CD4-positive, alpha-beta memory T cell (primary cell): ENCODE data around the gene RS1. TPM values are rescaled to one million over a fixed set of nuclear protein-coding genes. Genes with fewer than 3 reads are reported as not detected.

ENCODE experiments used
- CTCF ChIA-PET: fragments of 350-600 bp; sonication (Branson Sonifier 250); formaldehyde crosslinking; loops from one replicate; lab custom pipeline; 2021; ENCODE audit warnings: inconsistent platforms; ENCODE audit not compliant: partially characterized antibody; lab: Charles Lee
- POLR2A ChIA-PET: fragments of 350-600 bp; sonication (Branson Sonifier 250); formaldehyde crosslinking; loops from one replicate; lab custom pipeline; 2021; ENCODE audit not compliant: partially characterized antibody; lab: Charles Lee
- DNase-seq, 5 donors: peaks; one replicate each; pipeline versions ENCODE4 v3.0.0 to v3.0.0-alpha.2; 2020 to 2022; ENCODE audit warnings: mixed read lengths in 1 of 5
- H3K27ac ChIP-seq: one replicate; pipeline ENCODE4 v1.7.0; 2013; ENCODE audit warnings: low read depth, low read length
- H3K27me3 ChIP-seq: 2 replicates; pipeline ENCODE4 v1.7.0; 2013; ENCODE audit warnings: mild to moderate bottlenecking, low read length, moderate library complexity; ENCODE audit not compliant: insufficient read depth
- H3K36me3 ChIP-seq: 2 replicates; pipeline ENCODE4 v1.7.0; 2013; ENCODE audit warnings: mild to moderate bottlenecking, low read length, moderate library complexity; ENCODE audit not compliant: insufficient read depth
- H3K4me1 ChIP-seq: 2 replicates; pipeline ENCODE4 v1.7.0; 2013; ENCODE audit warnings: mild to moderate bottlenecking, low read length, moderate library complexity; ENCODE audit not compliant: insufficient read depth
- H3K4me3 ChIP-seq, 2 donors: one replicate each; pipeline ENCODE4 v1.7.0; 2013; ENCODE audit warnings: low read length in 2 of 2, mild to moderate bottlenecking in 1 of 2
- H3K9me3 ChIP-seq, 2 donors: one replicate each; pipeline ENCODE4 v1.7.0; 2013; ENCODE audit warnings: low read length in 2 of 2, control low read depth in 1 of 2; ENCODE audit not compliant: control insufficient read depth in 1 of 2
- H3K27ac Mint-ChIP-seq, 7 donors: one replicate each; pipeline ENCODE4 v1.8.0; 2020 to 2021; ENCODE audit warnings: mixed read lengths in 7 of 7, mild to moderate bottlenecking in 6 of 7, inconsistent platforms in 3 of 7, moderate library complexity in 3 of 7
- H3K27me3 Mint-ChIP-seq, 2 donors: one replicate each; pipeline ENCODE4 v1.8.0; 2020 to 2021; ENCODE audit warnings: mixed read lengths in 2 of 2
- H3K36me3 Mint-ChIP-seq, 2 donors: one replicate each; pipeline ENCODE4 v1.8.0; 2020 to 2021; ENCODE audit warnings: mixed read lengths in 2 of 2, inconsistent platforms in 1 of 2, mild to moderate bottlenecking in 1 of 2
- H3K4me1 Mint-ChIP-seq, 4 donors: one replicate each; pipeline ENCODE4 v1.8.0; 2020 to 2021; ENCODE audit warnings: mixed read lengths in 4 of 4, mild to moderate bottlenecking in 1 of 4
- H3K4me3 Mint-ChIP-seq, 8 donors: one replicate each; pipeline ENCODE4 v1.8.0; 2020 to 2021; ENCODE audit warnings: mixed read lengths in 8 of 8, mild to moderate bottlenecking in 7 of 8, moderate library complexity in 6 of 8, inconsistent platforms in 3 of 8
- H3K9me3 Mint-ChIP-seq, 8 donors: one replicate each; pipeline ENCODE4 v1.8.0; 2020 to 2021; ENCODE audit warnings: mixed read lengths in 8 of 8, mild to moderate bottlenecking in 5 of 8, inconsistent platforms in 3 of 8, moderate library complexity in 1 of 8
- intact Hi-C: fragments of 100-400 bp; cut with micrococcal nuclease; formaldehyde crosslinking; loops from one replicate; pipeline ENCODE4 v1.15.1; 2023
- polyA plus RNA-seq, 2 donors: library from polyadenylated mRNA; unstranded; fragments of 300-500 nt; fragmentation: Illumina TruSeq; gene quantifications; one replicate each; pipeline ENCODE4 v1.2.3, GENCODE V29; 2021
- total RNA-seq, 2 experiments: library from RNA; stranded (reverse); gene quantifications; one replicate each; pipeline ENCODE4 v1.2.3, GENCODE V29; 2021

RS1 gene
- total and polyA plus RNA-seq, 4 experiments from 2014 or later = not detected

- no peaks in the 10 kb centered on the region for H3K36me3 Mint-ChIP-seq
- ChIA-PET POLR2A (no interaction called here), CTCF (no interaction called here)
- no peak overlapping the region for H3K27ac ChIP-seq
- intact Hi-C loops = no loop called here
- no peak overlapping the region for H3K27ac Mint-ChIP-seq
- H3K27me3 ChIP-seq = no peaks in the 10 kb centered on the region
- no peaks in the 10 kb centered on the region for H3K27me3 Mint-ChIP-seq
- H3K9me3 Mint-ChIP-seq = peaks cover 0 to 3% (median 0%) of the 10 kb centered on the region in 8 donors
- no peak overlapping the region for H3K4me3 ChIP-seq
- H3K36me3 ChIP-seq = no peaks in the 10 kb centered on the region
- H3K4me1 Mint-ChIP-seq = no peaks in the 10 kb centered on the region
- H3K4me1 ChIP-seq = no peaks in the 10 kb centered on the region
- H3K9me3 ChIP-seq = no peaks in the 10 kb centered on the region
- no peak for DNase-seq
- no peak overlapping the region for H3K4me3 Mint-ChIP-seq
These were observed 24.3 kb downstream of the RS1 start for GRCh38 chrX:18647621-18648020.

DNA sequence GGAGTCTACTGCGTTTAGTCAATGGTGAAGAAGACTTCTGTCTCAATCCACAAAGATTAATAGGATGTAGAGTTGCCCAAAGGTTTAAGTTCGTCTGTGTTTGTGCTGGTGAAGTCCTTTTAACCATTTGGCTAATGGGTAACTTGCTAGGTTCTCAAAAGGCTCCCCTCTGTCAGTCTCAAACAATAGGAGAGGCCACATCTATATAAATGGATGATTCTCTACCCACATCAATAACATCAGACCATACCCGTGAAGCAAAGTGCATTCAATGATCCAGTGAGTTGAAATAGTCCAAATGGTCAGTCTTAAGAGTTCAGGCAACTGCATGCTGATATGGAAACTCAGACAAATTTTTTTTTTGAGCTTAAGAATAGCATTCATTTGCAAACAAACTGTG is 28.1 kb downstream of the RS1 start:
- Mint-ChIP-seq H3K36me3 (no peaks in the 10 kb centered on the region), H3K27ac (no peak overlapping the region), H3K4me1 (no peaks in the 10 kb centered on the region), H3K4me3 (no peak overlapping the region), H3K9me3 (peaks cover 0 to 3% (median 0%) of the 10 kb centered on the region in 8 donors), H3K27me3 (no peaks in the 10 kb centered on the region)
- Histone ChIP-seq H3K27ac (no peak overlapping the region), H3K4me1 (no peaks in the 10 kb centered on the region), H3K36me3 (no peaks in the 10 kb centered on the region), H3K4me3 (no peak overlapping the region), H3K27me3 (no peaks in the 10 kb centered on the region), H3K9me3 (no peaks in the 10 kb centered on the region)
- intact Hi-C loops = no loop called here
- POLR2A ChIA-PET = no interaction called here
- DNase-seq = no peak
- CTCF ChIA-PET = no interaction called here

DNA sequence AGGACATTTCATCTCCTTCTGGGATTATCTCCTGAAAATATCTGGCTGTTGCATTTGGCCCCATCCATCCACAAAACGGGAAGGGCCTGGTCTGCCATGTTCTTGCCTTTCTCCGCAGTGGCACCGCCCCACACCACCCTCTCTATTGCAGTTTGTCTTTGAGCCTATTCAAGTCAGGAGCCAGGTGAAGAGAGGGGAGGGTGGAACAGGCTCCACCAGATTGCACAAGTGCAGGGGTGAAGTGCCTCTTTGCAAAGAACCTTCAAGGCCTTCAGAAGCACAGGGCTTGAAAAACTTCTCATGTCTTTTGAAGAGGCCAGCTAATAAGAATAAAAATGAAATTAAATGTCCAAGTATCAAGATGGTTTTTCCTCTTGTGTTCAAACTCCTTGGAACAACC is 28.7 kb downstream of the RS1 start:
- Mint-ChIP-seq H3K4me3 (no peak overlapping the region), H3K27me3 (no peaks in the 10 kb centered on the region), H3K4me1 (no peaks in the 10 kb centered on the region), H3K9me3 (peaks cover 0 to 3% (median 0%) of the 10 kb centered on the region in 8 donors), H3K27ac (no peak overlapping the region), H3K36me3 (no peaks in the 10 kb centered on the region)
- no peaks in the 10 kb centered on the region for H3K36me3 ChIP-seq
- no peaks in the 10 kb centered on the region for H3K27me3 ChIP-seq
- no peak overlapping the region for H3K4me3 ChIP-seq
- no peaks in the 10 kb centered on the region for H3K9me3 ChIP-seq
- ChIA-PET CTCF (no interaction called here), POLR2A (no interaction called here)
- intact Hi-C loops = no loop called here
- H3K4me1 ChIP-seq = no peaks in the 10 kb centered on the region
- no peak for DNase-seq
- no peak overlapping the region for H3K27ac ChIP-seq

GRCh38 chrX:18640686-18641085 is 31.2 kb downstream of the RS1 start:
- no peaks in the 10 kb centered on the region for H3K27me3 Mint-ChIP-seq
- no peaks in the 10 kb centered on the region for H3K27me3 ChIP-seq
- no peak overlapping the region for H3K27ac Mint-ChIP-seq
- H3K36me3 ChIP-seq = no peaks in the 10 kb centered on the region
- intact Hi-C loops = no loop called here
- H3K4me3 Mint-ChIP-seq = no peak overlapping the region
- POLR2A ChIA-PET = no interaction called here
- H3K4me1 ChIP-seq = no peaks in the 10 kb centered on the region
- CTCF ChIA-PET = no interaction called here
- H3K36me3 Mint-ChIP-seq = no peaks in the 10 kb centered on the region
- H3K9me3 ChIP-seq = no peaks in the 10 kb centered on the region
- no peak for DNase-seq
- H3K4me3 ChIP-seq = no peak overlapping the region
- no peaks in the 10 kb centered on the region for H3K4me1 Mint-ChIP-seq
- no peak overlapping the region for H3K27ac ChIP-seq
- H3K9me3 Mint-ChIP-seq = peaks cover 0 to 1% (median 0%) of the 10 kb centered on the region in 8 donors

GRCh38 chrX:18639280-18639679 is 32.6 kb downstream of the RS1 start:
- H3K9me3 Mint-ChIP-seq = peaks cover 0 to 4% (median 0%) of the 10 kb centered on the region in 8 donors
- H3K36me3 Mint-ChIP-seq = peaks cover 0 to 2% of the 10 kb centered on the region in 2 donors

DNA sequence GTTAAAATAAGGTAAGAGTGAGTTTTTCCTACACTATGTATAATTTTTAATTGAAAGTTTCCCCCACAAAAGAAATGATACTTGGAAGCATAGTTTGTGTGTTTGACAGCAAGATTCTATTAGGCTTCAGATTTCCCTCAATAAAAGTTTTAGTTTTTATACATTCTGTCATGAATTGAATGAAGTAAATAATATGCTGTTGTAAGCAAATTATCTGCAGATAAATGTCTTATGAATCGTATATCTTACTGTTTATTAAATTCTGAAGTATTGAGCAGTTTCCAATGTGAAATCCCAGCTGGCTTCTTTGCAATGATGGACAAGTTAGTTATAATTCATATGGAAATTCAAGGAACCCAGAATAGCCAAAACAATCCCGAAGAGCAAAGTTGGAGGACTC is 33.5 kb downstream of the RS1 start:
- no peaks in the 10 kb centered on the region for H3K4me1 Mint-ChIP-seq
- Histone ChIP-seq H3K4me3 (no peak overlapping the region), H3K36me3 (no peaks in the 10 kb centered on the region), H3K9me3 (no peaks in the 10 kb centered on the region), H3K4me1 (no peaks in the 10 kb centered on the region), H3K27ac (no peak overlapping the region), H3K27me3 (no peaks in the 10 kb centered on the region)
- peaks cover 0 to 2% of the 10 kb centered on the region in 2 donors for H3K36me3 Mint-ChIP-seq
- DNase-seq = no peak
- no peaks in the 10 kb centered on the region for H3K27me3 Mint-ChIP-seq
- H3K4me3 Mint-ChIP-seq = no peak overlapping the region
- H3K9me3 Mint-ChIP-seq = peaks cover 0 to 4% (median 0%) of the 10 kb centered on the region in 8 donors
- ChIA-PET CTCF (no interaction called here), POLR2A (no interaction called here)
- intact Hi-C loops = no loop called here
- H3K27ac Mint-ChIP-seq = no peak overlapping the region

More at GRCh38 chrX:18639280-18639679, 32.6 kb downstream of the RS1 start:
- no peaks in the 10 kb centered on the region for H3K4me1 Mint-ChIP-seq
- ChIA-PET CTCF (no interaction called here), POLR2A (no interaction called here)
- H3K27ac Mint-ChIP-seq = no peak overlapping the region
- DNase-seq = no peak
- H3K27ac ChIP-seq = no peak overlapping the region
- intact Hi-C loops = no loop called here
- H3K4me3 ChIP-seq = no peak overlapping the region
- H3K4me3 Mint-ChIP-seq = no peak overlapping the region
- no peaks in the 10 kb centered on the region for H3K4me1 ChIP-seq
- H3K27me3 Mint-ChIP-seq = no peaks in the 10 kb centered on the region
- H3K9me3 ChIP-seq = no peaks in the 10 kb centered on the region
- no peaks in the 10 kb centered on the region for H3K27me3 ChIP-seq
- H3K36me3 ChIP-seq = no peaks in the 10 kb centered on the region

GRCh38 chrX:18630934-18631333 is 41.0 kb downstream of the RS1 start:
- no peak overlapping the region for H3K27ac ChIP-seq
- DNase-seq = no peak
- POLR2A ChIA-PET = no interaction called here

DNA sequence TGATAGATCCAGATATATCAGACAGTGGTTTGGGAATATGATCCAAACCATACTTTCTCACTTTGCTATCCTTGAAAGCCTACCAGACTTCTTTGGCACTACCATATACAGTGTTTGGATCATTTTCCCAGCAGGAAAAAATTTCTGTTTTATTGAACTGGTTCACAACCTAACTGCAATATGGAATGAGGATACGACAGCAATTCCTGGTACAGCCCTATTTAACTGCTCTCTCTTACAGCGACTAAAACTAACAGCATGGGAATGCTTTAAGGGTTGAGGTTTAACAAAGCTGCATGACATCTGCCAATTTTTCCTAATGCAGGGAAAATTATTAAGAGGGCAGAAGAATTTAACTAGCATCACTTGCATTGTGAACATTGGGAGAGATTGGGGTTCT is 47.3 kb downstream of the RS1 start:
- Mint-ChIP-seq H3K4me3 (no peak overlapping the region), H3K36me3 (peaks cover 19 to 20% of the 10 kb centered on the region in 2 donors), H3K27me3 (no peaks in the 10 kb centered on the region), H3K27ac (no peak overlapping the region), H3K9me3 (peaks cover 0 to 2% (median 0%) of the 10 kb centered on the region in 8 donors), H3K4me1 (no peaks in the 10 kb centered on the region)
- ChIA-PET CTCF (no interaction called here), POLR2A (no interaction called here)
- Histone ChIP-seq H3K36me3 (no peaks in the 10 kb centered on the region), H3K27me3 (no peaks in the 10 kb centered on the region), H3K27ac (no peak overlapping the region), H3K4me1 (no peaks in the 10 kb centered on the region), H3K4me3 (no peak overlapping the region), H3K9me3 (no peaks in the 10 kb centered on the region)
- no peak for DNase-seq
- intact Hi-C loops = no loop called here

More at GRCh38 chrX:18630934-18631333, 41.0 kb downstream of the RS1 start:
- H3K36me3 ChIP-seq = no peaks in the 10 kb centered on the region
- no peaks in the 10 kb centered on the region for H3K27me3 ChIP-seq
- H3K9me3 Mint-ChIP-seq = peaks cover 0 to 4% (median 0%) of the 10 kb centered on the region in 8 donors
- no peaks in the 10 kb centered on the region for H3K4me1 ChIP-seq
- no peak overlapping the region for H3K27ac Mint-ChIP-seq
- no peaks in the 10 kb centered on the region for H3K4me1 Mint-ChIP-seq
- intact Hi-C loops = no loop called here
- no peak overlapping the region for H3K4me3 Mint-ChIP-seq
- H3K27me3 Mint-ChIP-seq = no peaks in the 10 kb centered on the region
- peaks cover 9 to 14% of the 10 kb centered on the region in 2 donors for H3K36me3 Mint-ChIP-seq
- CTCF ChIA-PET = no interaction called here
- no peaks in the 10 kb centered on the region for H3K9me3 ChIP-seq
- H3K4me3 ChIP-seq = no peak overlapping the region
